GM19467 (cell line): ENCODE measurements around the gene THTPA.

Experiments used
- ATAC-seq: cut with Tn5 transposase; IDR thresholded peaks from one replicate; pipeline ENCODE4 v1.9.1; 2021; ENCODE audit warnings: mild to moderate bottlenecking, moderate library complexity; ENCODE audit not compliant: unreplicated experiment

The THTPA gene

DNA sequence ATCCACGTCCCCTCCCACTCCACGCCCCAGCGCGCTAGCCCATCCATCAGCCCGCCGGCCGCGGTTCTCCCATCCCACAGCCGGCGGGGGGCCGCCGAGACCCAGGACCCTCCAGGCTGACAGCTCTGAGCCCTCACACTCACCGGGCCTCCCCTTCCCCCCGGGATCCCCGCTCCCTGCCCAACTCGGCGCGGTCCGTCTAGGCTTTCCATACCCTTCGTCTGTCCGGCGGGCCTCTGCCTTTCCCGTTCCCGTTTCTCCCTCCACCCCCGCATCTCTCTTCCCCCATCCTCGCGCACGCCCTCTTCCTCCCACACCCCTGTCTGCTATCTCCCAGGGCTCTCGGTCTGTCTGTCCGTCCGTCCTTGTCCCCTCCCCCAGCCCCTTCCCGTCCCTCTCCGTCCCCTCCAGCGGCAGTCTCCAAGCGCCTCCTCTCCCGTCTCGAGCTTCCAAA is 5.2 kb upstream of the THTPA start:
- ATAC-seq: no peak

DNA sequence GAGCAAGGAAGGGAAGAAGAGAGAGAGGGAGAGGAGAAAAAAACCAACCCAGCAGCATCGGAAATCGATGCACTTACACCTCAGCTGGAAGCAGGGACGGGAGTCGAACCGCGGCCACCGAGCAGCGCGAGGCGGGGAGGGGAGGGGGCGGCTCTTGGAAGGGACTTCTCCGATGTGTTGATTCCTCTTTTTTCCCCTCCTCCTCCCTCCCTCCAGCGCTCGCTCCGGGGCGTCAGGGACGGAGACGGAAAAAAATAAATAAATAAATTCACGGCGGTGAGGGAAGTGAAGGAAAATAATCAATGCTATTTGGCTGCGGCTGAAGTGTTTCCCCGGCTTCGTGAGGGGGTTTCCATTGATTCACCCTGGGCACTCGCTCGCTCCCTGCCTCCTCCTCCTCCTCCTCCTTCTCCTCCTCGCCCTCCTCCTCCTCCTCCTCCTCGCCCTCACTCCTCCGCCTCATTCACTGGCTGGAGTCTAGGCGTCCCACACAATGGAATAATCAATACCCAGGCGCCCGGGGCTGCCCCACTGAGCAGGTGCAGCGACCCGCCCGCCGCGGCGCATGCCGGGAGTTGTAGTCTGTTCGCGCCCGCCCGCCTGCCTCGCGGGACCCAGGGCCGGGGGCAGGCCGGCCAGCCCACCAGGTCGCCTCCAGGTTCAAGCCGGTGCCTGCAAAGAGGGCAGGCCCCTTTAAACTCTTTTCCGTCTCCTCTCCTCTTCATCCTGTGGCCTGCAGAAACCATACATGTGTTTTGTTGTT is 4.6 kb upstream of the THTPA start, which contains the start of gene ZFHX2:
Gene ZFHX2, minus strand, starts transcription at position 500 of the 763 bp plus-strand sequence. CDS start 16,440 bp downstream, outside the sequence.
- ATAC-seq: peak; percentile 49

GRCh38 chr14:23555533-23555881 is 564 bp upstream of the THTPA start:
- ATAC-seq: no peak

DNA sequence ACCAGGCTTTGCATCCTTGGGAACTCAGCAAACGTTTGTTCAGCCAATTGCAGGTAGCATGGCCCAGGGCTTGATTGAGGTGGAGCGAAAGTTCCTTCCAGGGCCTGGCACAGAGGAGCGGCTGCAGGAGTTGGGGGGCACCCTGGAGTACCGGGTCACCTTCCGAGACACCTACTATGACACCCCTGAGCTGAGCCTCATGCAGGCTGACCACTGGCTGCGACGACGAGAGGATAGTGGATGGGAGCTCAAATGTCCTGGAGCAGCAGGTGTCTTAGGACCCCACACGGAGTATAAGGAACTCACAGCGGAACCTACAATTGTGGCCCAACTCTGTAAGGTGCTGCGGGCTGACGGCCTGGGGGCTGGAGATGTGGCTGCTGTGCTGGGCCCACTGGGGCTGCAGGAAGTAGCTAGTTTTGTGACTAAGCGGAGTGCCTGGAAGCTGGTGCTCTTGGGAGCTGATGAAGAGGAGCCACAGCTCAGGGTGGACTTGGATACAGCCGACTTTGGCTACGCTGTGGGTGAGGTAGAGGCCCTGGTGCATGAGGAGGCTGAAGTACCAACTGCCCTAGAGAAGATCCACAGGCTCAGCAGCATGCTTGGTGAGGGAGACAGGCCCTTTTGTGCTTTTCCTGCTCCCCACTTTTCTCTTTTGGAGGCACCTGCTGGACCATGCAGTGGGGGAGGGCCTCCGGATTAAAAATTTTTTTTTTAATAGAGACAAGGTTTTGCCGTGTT is 799 bp downstream of the THTPA start:
- ATAC-seq: no peak

- no peak for ATAC-seq
These were observed 1.4 kb downstream of the THTPA start for GRCh38 chr14:23557521-23557920.

GRCh38 chr14:23557946-23558345 is 1.9 kb downstream of the THTPA start:
- ATAC-seq: no peak

DNA sequence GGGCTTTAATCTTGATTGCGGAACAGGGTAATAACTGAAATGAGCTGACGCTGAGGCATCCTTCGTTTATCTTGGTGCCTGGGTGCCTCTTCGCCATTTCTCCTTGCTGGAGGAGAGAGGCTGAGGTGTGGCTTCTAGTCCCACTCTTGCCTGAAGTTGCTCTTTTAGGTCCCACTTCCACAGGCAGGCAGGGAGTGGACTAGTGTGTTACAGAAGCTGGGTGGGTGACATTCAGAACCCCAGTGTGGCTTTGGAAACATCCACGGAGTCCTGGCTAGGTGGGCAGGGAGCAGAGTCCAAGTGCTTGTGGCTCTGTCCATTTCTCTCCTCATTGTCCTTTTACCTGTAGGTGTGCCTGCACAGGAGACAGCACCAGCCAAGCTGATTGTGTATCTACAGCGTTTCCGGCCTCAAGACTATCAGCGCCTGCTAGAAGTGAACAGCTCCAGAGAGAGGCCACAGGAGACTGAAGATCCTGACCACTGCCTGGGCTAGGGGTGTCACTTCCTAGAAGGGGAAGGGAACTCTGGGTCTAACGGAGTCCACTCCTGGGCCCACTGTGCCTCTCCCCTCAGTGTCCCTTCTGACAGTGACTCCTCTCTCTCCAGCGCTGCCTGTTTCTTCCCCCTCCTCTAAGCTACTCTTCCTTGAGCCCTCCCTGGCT is 2.4 kb downstream of the THTPA start:
- ATAC-seq: no peak

- no peak for ATAC-seq
These were observed 3.2 kb downstream of the THTPA start for GRCh38 chr14:23559010-23559925.

DNA sequence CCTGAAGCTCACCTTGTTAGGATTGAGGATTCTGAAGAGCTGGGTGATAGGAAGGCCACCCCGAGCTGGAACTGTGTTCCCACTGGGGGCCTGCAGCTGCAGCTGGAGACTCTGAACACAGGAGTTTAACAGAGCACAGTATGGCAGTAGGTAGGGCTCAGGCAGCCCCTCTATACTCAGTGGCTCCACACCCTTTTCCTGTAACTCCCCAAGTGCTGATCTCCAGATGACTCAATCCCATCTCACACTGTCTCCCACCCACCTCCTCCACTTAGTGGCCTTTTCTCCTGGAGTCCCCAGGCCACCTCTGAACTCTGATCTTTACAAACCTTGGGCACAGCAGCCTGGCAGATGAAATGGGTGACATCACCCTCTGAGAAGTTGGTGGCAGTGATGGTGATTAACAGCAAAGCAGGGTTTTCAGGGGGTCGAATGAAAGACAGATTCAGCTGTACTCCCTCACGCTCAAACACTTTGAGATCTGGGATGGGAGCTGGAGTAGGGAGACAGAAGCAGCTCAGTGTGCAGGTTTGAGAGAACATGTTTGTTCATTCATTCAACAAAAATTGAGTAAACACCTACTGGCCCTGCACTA is 4.0 kb downstream of the THTPA start:
- ATAC-seq: no peak

GRCh38 chr14:23561259-23561658 is 5.2 kb downstream of the THTPA start:
- no peak for ATAC-seq

DNA sequence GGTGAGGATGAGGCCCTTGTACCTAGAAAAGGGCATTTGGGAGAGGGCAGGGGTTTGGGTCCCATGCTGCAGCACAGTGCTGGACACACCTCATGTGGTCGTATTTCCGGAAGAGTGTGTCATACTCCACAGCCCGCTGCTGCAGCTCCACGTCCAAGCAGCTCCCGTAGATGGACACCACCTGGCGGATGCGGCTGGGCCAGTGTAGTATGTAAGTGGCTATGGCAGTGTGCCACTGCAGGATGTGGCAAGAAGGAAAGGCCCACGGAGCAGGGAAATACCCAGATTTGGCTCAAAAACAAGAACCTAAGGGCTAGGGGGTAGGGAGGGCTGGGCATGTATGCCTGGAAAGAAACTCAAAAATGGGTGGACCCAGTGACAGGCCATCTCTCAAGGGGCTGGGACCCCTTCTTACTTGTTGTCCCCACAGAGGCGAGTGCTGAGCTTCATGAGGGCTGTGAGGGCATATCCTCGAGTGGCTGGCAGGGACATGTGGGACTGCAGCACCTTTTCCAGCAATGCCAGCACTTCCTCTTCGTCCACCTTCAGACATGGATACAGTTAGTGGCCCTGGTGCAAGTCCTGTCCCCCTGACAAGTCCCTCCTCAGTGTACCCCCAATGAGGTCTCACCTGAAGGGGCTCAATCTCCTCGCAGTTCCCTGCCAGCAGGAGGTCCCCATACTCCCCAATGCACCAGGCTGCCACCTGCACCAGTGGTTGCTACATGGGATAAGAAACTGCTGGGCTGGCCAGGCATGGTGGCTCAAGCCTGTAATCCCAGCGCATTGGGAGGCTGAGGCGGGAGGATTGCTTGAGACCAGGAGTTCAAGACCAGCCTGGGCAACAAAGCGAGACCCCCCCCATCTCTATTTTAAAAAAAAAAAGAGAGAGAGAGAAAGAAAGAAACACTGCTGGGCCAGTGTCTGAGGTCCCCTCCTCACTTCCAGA is 6.1 kb downstream of the THTPA start:
- ATAC-seq: no peak

DNA sequence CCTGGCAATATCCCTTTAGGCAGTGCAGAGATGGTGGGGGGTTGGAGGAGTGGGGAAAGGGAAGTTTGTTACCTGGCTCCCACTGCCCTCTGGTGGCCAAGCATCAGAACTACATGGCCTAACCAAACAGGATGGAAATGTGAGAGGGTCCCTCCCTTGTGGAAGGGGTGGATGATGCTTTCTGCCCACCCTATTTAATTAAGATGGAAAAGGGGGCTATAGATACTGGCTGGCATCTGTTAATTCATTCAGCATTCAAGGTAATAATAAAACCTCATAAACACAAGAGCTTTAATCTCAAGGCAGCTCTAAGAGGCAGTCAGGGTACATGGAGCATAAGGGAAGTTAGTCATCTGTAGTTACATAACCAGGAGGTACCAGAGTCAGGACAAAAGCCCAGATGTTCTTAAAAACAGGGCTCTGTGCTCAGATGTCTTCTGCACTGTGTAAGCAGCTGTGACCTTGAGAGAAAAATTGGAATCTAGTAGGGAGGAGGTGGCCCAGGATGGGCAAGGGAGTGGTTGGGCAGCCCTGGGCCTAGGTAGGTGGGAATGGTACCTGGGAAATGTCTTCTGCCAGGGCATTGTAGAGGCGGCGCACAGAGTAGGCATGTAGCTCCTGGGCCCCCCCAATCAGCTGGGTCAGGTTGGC is 6.9 kb downstream of the THTPA start:
- ATAC-seq: no peak

DNA sequence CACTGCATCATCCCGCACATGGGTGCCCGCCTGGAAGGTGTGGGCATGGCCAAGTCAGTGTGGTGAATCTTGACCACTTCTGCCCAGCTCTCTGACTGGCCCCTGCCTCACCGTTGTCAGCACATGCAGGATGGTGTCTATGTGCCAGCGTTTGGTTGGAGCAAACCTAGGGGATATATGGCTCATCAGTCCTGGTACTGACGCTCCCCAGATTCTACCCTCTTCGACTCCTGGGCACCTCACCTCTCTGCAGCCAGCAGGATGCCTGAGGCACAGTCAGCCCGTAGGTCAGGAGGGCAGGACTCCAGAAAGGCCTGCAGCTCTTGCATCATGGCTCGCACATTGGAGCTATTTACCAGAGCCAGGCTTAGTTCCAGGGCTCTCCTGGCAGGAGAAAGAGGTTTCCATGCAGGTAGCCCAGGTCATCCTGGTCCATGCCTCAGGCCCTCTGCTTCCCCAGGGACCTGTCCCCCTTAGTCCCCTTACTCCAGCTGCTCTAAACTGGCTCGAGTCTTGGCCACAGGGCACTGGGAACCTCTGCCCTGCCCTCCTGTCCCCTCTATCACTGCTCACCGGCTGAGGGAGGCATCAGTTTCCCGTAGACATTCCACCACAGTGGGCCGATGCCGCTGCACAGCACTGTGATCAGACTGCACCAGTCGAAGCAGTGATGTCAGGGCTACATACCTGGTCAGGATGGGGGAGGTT is 7.6 kb downstream of the THTPA start:
- no peak for ATAC-seq

DNA sequence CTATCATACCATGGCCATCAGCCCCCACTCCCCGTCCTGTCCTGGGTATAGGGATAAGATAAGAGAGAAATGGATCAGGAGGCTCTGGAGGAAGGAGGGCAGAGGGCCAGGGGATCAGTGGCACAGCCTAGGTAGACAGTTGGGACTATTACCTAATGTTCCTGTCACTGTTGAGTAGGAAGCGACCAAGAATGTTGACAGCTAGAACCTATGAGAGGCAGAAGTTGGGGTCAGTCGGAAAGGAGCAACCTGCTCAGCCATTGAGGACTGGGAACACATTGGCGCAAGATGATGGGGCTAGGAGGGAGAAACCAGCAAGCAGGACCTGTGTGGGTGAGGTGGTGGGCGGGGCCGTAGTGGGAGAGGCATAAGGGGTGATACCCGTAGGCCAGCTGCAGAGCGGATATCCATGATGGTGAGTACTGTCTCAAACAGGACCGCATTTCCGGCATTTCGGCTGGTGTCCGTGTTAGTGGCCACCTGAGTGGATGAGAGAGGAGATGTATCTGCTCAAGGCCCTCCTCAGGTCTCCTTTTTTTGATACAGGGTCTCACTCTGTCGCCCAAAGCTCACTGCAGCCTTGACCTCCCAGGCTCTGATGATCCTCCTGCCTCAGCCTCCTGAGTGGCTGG is 8.2 kb downstream of the THTPA start:
- no peak for ATAC-seq

DNA sequence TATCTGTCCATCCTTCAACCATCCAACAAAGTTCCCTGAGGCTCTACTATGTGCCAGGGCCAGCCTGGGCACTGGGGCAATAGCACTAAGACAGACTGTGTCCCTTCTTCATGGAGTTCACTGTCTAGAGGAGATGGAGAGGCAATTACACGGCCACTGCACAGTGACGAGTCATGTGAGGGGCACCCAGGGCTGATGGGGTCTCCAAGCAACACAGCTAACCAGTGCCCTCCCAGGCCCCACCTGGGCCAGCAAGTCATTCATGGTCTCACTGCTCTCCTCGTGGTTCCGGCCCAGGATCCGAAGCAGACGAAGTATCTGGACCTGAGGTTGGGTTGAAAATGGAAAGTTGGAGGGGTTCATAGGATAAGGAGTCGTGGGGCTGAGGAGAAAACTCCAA is 8.8 kb downstream of the THTPA start:
- no peak for ATAC-seq

GRCh38 chr14:23565626-23566025 is 9.6 kb downstream of the THTPA start:
- ATAC-seq: no peak

GRCh38 chr14:23566112-23566777 is 10.2 kb downstream of the THTPA start:
- ATAC-seq: no peak
